ENCODE measurements around the gene CHCHD5.
"Not testable (repeated sequence)": the region's sequence is repeated elsewhere in the genome, so short reads cannot be mapped to it uniquely, and the experiment has no call there.

DNA sequence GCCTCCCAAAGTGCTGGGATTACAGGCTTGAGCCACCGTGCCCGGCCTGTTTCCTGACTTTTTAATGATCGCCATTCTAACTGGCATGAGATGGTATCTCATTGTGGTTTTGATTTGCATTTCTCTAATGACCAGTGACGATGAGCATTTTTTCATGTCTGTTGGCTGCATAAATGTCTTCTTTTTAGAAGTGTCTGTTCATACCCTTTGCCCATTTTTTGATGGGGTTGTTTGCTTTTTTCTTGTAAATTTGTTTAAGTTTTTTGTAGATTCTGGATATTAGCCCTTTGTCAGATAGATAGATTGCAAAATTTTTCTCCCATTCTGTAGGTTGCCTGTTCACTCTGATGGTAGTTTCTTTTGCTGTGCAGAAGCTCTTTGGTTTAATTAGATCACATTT, 24.9 kb downstream of the CHCHD5 start:
- not testable (repeated sequence) for TF ChIP-seq CBFB (CRISPR knock-in tag; IDR thresholded peaks at IDR 0.05; ENCODE audit: low read depth); CTCF (IDR thresholded peaks at IDR 0.05); ATF1 (CRISPR knock-in tag; IDR thresholded peaks at IDR 0.05); USF1 (CRISPR knock-in tag; IDR thresholded peaks at IDR 0.05); GABPB1 (CRISPR knock-in tag; IDR thresholded peaks at IDR 0.05)
- TF ChIP-seq, protein P1, sequence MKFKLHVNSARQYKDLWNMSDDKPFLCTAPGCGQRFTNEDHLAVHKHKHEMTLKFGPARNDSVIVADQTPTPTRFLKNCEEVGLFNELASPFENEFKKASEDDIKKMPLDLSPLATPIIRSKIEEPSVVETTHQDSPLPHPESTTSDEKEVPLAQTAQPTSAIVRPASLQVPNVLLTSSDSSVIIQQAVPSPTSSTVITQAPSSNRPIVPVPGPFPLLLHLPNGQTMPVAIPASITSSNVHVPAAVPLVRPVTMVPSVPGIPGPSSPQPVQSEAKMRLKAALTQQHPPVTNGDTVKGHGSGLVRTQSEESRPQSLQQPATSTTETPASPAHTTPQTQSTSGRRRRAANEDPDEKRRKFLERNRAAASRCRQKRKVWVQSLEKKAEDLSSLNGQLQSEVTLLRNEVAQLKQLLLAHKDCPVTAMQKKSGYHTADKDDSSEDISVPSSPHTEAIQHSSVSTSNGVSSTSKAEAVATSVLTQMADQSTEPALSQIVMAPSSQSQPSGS (CRISPR knock-in tag; IDR thresholded peaks at IDR 0.05; ENCODE audit: borderline replicate concordance, low read depth), result not testable (repeated sequence)

All from WTC11 (cell line).